GM10266 (cell line): Measurements from ENCODE around the gene UBE2N.
"Not testable (repeated sequence)": the region's sequence is repeated elsewhere in the genome, so short reads cannot be mapped to it uniquely, and the experiment has no call there.

Experiments used
- DNase-seq: peaks from one replicate; pipeline ENCODE4 v3.0.0; 2012; ENCODE audit errors: extremely low spot score
- CTCF ChIP-seq: IDR thresholded peaks from 2 replicates; pipeline ENCODE4 v1.5.1; 2012; ENCODE audit warnings: mild to moderate bottlenecking, low read depth; ENCODE audit not compliant: control insufficient read depth, insufficient read depth; ENCODE audit errors: missing control alignments

The UBE2N gene

DNA sequence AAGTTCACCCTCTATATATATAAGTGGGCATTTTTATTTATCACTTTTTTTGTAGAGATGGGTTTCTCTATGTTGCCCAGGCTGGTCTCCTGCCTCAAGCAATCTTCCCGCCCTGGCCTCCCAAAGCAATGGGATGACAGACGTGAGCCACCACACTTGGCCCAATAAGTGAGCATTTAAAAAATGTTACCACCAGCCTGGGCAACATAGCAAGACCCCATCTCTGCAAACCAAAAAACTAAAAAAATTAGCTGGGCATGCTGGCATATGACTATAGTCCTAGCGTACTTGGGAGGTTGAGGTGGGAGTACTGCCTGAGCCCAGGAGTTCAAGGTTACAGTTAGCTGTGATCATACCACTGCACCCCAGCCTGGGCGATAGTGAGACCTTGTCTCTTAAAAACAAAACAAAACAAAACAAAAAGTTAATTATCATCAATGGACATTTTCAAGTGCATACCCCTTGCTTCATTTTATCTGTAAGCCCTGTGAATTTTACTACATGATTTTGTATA, 23.7 kb downstream of the UBE2N start:
- DNase-seq = no peak
- TF ChIP-seq CTCF = no peak

DNA sequence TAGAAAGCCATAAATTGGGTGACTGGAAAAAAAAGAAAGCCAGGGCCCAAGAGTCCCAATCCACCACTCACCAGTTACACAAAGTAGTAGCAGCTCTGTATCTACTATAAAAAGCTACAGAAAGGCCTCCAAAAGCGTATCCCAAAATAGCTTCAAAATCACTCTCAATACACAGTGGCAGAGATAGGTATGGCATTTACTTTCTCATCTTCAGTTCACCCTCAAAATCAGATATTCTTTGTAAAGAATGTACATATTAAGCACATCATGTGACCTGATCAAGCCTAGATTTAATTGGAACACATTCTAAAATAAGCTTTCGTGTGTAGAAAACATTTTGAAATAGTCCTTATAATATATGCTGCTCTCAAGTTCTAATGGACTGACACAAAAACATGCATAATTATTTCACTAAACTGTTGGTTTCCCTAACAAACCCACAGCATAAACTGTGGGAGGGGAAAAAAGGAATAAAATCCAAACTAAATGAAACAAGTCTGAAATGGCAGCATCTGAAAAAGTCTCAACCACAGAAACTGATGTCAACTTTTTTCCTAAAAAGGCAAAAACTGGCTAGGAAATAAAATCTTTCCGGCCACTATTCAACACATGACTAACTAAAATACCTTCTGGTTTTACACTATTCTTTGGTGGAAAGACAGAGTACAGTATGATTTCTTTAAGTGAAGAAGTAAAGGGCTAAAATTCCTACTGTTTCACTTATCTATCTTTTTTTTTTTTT, 25.9 kb downstream of the UBE2N start:
- DNase-seq = peak; percentile 30
- no peak for TF ChIP-seq CTCF

DNA sequence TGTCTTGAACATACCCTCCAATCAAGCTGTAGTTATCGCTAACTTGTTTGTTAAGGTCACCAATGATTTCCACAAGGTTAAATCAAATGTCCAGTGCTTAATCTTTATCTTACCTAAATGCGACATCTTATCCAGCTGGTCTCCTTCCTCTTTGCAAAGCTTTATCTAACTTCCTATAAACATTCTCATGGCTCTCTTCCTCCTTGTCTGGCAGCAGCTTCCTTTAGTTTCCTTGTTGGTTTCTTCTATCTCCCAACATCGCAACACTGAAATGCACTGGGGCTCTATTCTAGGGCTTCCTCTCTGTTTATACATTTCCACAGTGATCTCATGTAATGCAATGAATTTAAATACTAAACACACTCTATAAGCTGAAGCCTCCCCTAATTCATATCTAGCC, 28.7 kb downstream of the UBE2N start:
- TF ChIP-seq CTCF = no peak
- DNase-seq = no peak

GRCh38 chr12:93412396-93412795, 29.4 kb downstream of the UBE2N start:
- not testable (repeated sequence) for DNase-seq

DNA sequence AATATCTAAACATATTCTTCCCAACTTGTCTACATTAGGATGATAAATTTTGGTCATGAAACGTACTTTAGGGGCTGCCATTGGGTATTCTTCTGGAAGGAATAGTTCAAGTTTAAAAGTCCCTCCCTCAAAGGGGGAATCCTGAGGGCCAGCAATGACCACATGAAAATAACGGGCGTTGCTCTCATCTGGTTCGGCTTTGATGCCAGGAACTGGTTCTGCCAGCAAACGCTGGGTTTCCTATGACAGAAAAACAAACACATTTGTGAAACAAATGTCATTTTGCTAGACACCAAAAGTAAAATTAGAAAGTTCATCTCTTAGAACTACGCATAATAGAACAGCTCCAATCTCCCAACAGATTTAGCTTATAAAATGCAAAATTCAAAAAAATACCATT, 30.7 kb downstream of the UBE2N start:
- not testable (repeated sequence) for DNase-seq

GRCh38 chr12:93409343-93410187, 32.2 kb downstream of the UBE2N start:
- DNase-seq = not testable (repeated sequence)

- no peak for TF ChIP-seq CTCF
- DNase-seq = no peak
These were observed 32.9 kb downstream of the UBE2N start for GRCh38 chr12:93408813-93409212.

GRCh38 chr12:93407963-93408283, 33.8 kb downstream of the UBE2N start:
- TF ChIP-seq CTCF = no peak
- DNase-seq = no peak
